HCT116 (cell line): ENCODE results near the gene SLC44A1. TPM values are rescaled to one million over a fixed set of nuclear protein-coding genes. Genes with fewer than 3 reads are reported as not detected.

Source experiments
- ATAC-seq: fragments of 200-7000 bp; cut with Tn5 transposase; 2 replicates; pipeline ENCODE4 v1.9.1; 2020; ENCODE audit warnings: mild to moderate bottlenecking, moderate library complexity
- BruUV-seq: library from RNA; stranded (reverse); fragments of 400-500 nt; replicated peaks from 2 replicates; lab custom pipeline; 2021; lab: Mats Ljungman, UMichigan
- CTCF ChIA-PET: fragments of 300-600 bp; sonication (Branson Sonifier 250); formaldehyde crosslinking; loops from one replicate; lab custom pipeline; 2021; ENCODE audit warnings: antibody characterized with exemption; lab: Charles Lee
- POLR2A ChIA-PET: fragments of 300-600, 350-600 bp; sonication (Branson Sonifier 250); formaldehyde crosslinking; loops from one replicate; lab custom pipeline; 2021; ENCODE audit warnings: antibody characterized with exemption; lab: Charles Lee
- RAD21 ChIA-PET, 2 experiments: fragments of 300-600 bp; sonication (Branson Sonifier 250); formaldehyde crosslinking; loops; one replicate each; lab custom pipeline; 2023; ENCODE audit warnings: low total read pairs in 2 of 2; ENCODE audit not compliant: uncharacterized antibody in 2 of 2, unreplicated experiment in 2 of 2, low non-redundant PET in 1 of 2; lab: Charles Lee
- DNase-seq: peaks from one replicate; pipeline ENCODE4 v3.0.0-alpha.2; 2010; ENCODE audit warnings: low read depth, low spot score
- H2AFZ ChIP-seq: fragments of 200-600 bp; shearing (Covaris generic), sonication (generic); 2 replicates; pipeline ENCODE4 v1.6.1; 2017; ENCODE audit warnings: low read depth, mixed run types, mixed read lengths, antibody characterized with exemption, low read length; ENCODE audit not compliant: poor library complexity, severe bottlenecking
- H3K27ac ChIP-seq: 2 replicates; pipeline ENCODE4 v1.5.1; 2012; ENCODE audit warnings: low read depth, low read length
- H3K27me3 ChIP-seq: fragments of 200-600 bp; sonication (generic); 2 replicates; pipeline ENCODE4 v1.6.1; 2016; ENCODE audit warnings: mixed run types, low read length, mixed read lengths; ENCODE audit not compliant: insufficient read depth
- H3K36me3 ChIP-seq, 2 experiments: fragments of 200-500 bp in 1 of 2; fragments of 200-600 bp in 1 of 2; sonication (Bioruptor generic) in 1 of 2; sonication (generic) in 1 of 2; 2 replicates each; pipeline versions ENCODE4 v1.5.1 to v1.6.1; 2014 to 2016; ENCODE audit warnings: low read length in 2 of 2, inconsistent platforms in 1 of 2, mixed read lengths in 1 of 2, mixed run types in 1 of 2; ENCODE audit not compliant: insufficient read depth in 2 of 2, control insufficient read depth in 1 of 2
- H3K4me1 ChIP-seq, 2 experiments: fragments of 200-600 bp in 1 of 2; sonication (generic) in 1 of 2; 2 replicates each; pipeline versions ENCODE4 v1.5.1 to v1.6.1; 2012 to 2017; ENCODE audit warnings: low read length in 2 of 2, inconsistent platforms in 1 of 2, mild to moderate bottlenecking in 1 of 2, mixed read lengths in 1 of 2, mixed run types in 1 of 2, moderate library complexity in 1 of 2; ENCODE audit not compliant: insufficient read depth in 2 of 2, control insufficient read depth in 1 of 2
- H3K4me2 ChIP-seq: fragments of 200-600 bp; sonication (generic); 2 replicates; pipeline ENCODE4 v1.6.1; 2017; ENCODE audit warnings: mixed run types, low read length, mixed read lengths
- H3K4me3 ChIP-seq, 2 experiments: fragments of 200-600 bp in 1 of 2; sonication (generic) in 1 of 2; replicated peaks in 1 of 2; 2 replicates each; pipeline ENCODE4 v1.5.1; 2011 to 2016; ENCODE audit warnings: low read length in 2 of 2, control low read depth in 1 of 2, low read depth in 1 of 2, mild to moderate bottlenecking in 1 of 2, mixed read lengths in 1 of 2, mixed run types in 1 of 2
- H3K79me2 ChIP-seq: fragments of 200-600 bp; sonication (generic); 2 replicates; pipeline ENCODE4 v1.6.1; 2017; ENCODE audit warnings: mild to moderate bottlenecking, mixed run types, low read length, moderate library complexity, mixed read lengths; ENCODE audit not compliant: insufficient read depth
- H3K9ac ChIP-seq: fragments of 200-600 bp; sonication (generic); 2 replicates; pipeline ENCODE4 v1.6.1; 2016; ENCODE audit warnings: low read length, mixed read lengths
- H3K9me2 ChIP-seq: fragments of 200-600 bp; sonication (generic), shearing (Covaris generic); 2 replicates; pipeline ENCODE4 v1.6.1; 2017; ENCODE audit warnings: mixed run types, mild to moderate bottlenecking, moderate library complexity; ENCODE audit not compliant: insufficient read depth
- H3K9me3 ChIP-seq, 2 experiments: fragments of 200-500 bp in 1 of 2; fragments of 200-600 bp in 1 of 2; sonication (Bioruptor generic) in 1 of 2; sonication (generic) in 1 of 2; 2 replicates each; pipeline ENCODE4 v1.6.1; 2014 to 2017; ENCODE audit warnings: low read length in 2 of 2, mixed read lengths in 2 of 2, inconsistent platforms in 1 of 2, low read depth in 1 of 2, mild to moderate bottlenecking in 1 of 2, mixed run types in 1 of 2, moderate library complexity in 1 of 2; ENCODE audit not compliant: control insufficient read depth in 1 of 2, insufficient read depth in 1 of 2
- H4K20me1 ChIP-seq: fragments of 200-600 bp; sonication (generic), shearing (Covaris generic); 2 replicates; pipeline ENCODE4 v1.6.1; 2017; ENCODE audit warnings: mixed run types, mild to moderate bottlenecking, moderate library complexity; ENCODE audit not compliant: insufficient read depth
- EGR1 ChIP-seq: IDR thresholded peaks from 2 replicates; pipeline ENCODE4 v1.6.1; 2012; ENCODE audit warnings: low read depth
- EZH2 ChIP-seq: fragments of 200-600 bp; sonication (generic); IDR thresholded peaks from 2 replicates; pipeline ENCODE4 v1.6.1; 2017; ENCODE audit warnings: antibody characterized with exemption, mixed run types
- EZH2phosphoT487 ChIP-seq: fragments of 200-600 bp; IDR thresholded peaks from 2 replicates; pipeline ENCODE4 v1.6.1; 2018; ENCODE audit warnings: antibody characterized with exemption, borderline replicate concordance
- JUND ChIP-seq: IDR thresholded peaks from 2 replicates; pipeline ENCODE4 v1.6.1; 2012
- MAX ChIP-seq: IDR thresholded peaks from 2 replicates; pipeline ENCODE4 v1.6.1; 2012
- POLR2A ChIP-seq: IDR thresholded peaks from 2 replicates; pipeline ENCODE4 v1.7.0; 2011; ENCODE audit warnings: borderline replicate concordance; ENCODE audit not compliant: insufficient read depth, insufficient read length; ENCODE audit errors: extremely low read depth
- POLR2AphosphoS5 ChIP-seq: IDR thresholded peaks from 2 replicates; pipeline ENCODE4 v1.6.1; 2011; ENCODE audit warnings: mild to moderate bottlenecking, low read depth, low read length, moderate library complexity
- RAD21 ChIP-seq: IDR thresholded peaks from 2 replicates; pipeline ENCODE4 v1.6.1; 2012; ENCODE audit warnings: low read depth, mild to moderate bottlenecking
- REST ChIP-seq: IDR thresholded peaks from 2 replicates; pipeline ENCODE4 v1.6.1; 2012; ENCODE audit warnings: low read depth
- SIN3A ChIP-seq: IDR thresholded peaks from 2 replicates; pipeline ENCODE4 v1.6.1; 2012; ENCODE audit warnings: low read depth
- SRF ChIP-seq: IDR thresholded peaks from 2 replicates; pipeline ENCODE4 v1.6.1; 2012; ENCODE audit warnings: low read depth
- ZFX ChIP-seq: fragments of 450-650 bp; IDR thresholded peaks from 2 replicates; pipeline ENCODE4 v1.6.1; 2017
- intact Hi-C: fragments of 100-400 bp; cut with micrococcal nuclease; formaldehyde crosslinking; loops from 2 replicates; pipeline ENCODE4 v1.10.0; 2022
- total RNA-seq: library from RNA; stranded (reverse); gene quantifications from one replicate; pipeline ENCODE4 v1.2.1, GENCODE V29; 2021; ENCODE audit not compliant: unreplicated experiment

The SLC44A1 gene
- total RNA-seq, 1 experiment from 2014 or later: 44.1 TPM

GRCh38 chr9:105244003-105244733 is at the start of gene SLC44A1 (continued):
- TF ChIP-seq SRF (peak; percentile 49; the same call in 1 of the 2 replicates), EZH2phosphoT487 (no peak), POLR2A (peak; percentile 42), MAX (peak; percentile 95), ZFX (peak; percentile 61), RAD21 (no peak), EZH2 (no peak)

- BruUV-seq: no TSS peak
- no peaks in the 10 kb centered on the region for H3K4me1 ChIP-seq
- no peaks in the 10 kb centered on the region for H4K20me1 ChIP-seq
- ChIA-PET POLR2A (no interaction called here), CTCF (no interaction called here), RAD21 (no interaction called here)
- DNase-seq: no peak
- TF ChIP-seq RAD21: no peak
- no peak for TF ChIP-seq SIN3A
- TF ChIP-seq, all 23 proteins: peak for 0
- Histone ChIP-seq H3K27ac (no peak overlapping the region), H3K9me3 (no peaks in the 10 kb centered on the region), H3K4me2 (no peak overlapping the region), H2AFZ (no peak overlapping the region), H3K9me2 (no peaks in the 10 kb centered on the region), H3K79me2 (no peaks in the 10 kb centered on the region), H3K4me3 (no peak overlapping the region), H3K27me3 (no peaks in the 10 kb centered on the region), H3K36me3 (no peaks in the 10 kb centered on the region), H3K9ac (no peak overlapping the region)
- intact Hi-C loops: no loop called here
- no peak for ATAC-seq
Measured at GRCh38 chr9:105195259-105195658, 49.2 kb upstream of the SLC44A1 start.

- TF ChIP-seq POLR2A (no peak), REST (no peak), POLR2AphosphoS5 (no peak), JUND (no peak), EGR1 (no peak)
- ChIA-PET CTCF (no interaction called here), POLR2A (no interaction called here)
Measured at GRCh38 chr9:105198023-105198422, 46.4 kb upstream of the SLC44A1 start.

More at GRCh38 chr9:105198023-105198422, 46.4 kb upstream of the SLC44A1 start:
- RAD21 ChIA-PET: no interaction called here
- no peaks in the 10 kb centered on the region for H3K27me3 ChIP-seq
- no peak for DNase-seq
- no peak overlapping the region for H3K27ac ChIP-seq
- H3K36me3 ChIP-seq: no peaks in the 10 kb centered on the region
- intact Hi-C loops: no loop called here
- no peak overlapping the region for H3K4me2 ChIP-seq
- no peak overlapping the region for H3K4me3 ChIP-seq
- no peak overlapping the region for H3K9ac ChIP-seq
- H3K79me2 ChIP-seq: no peaks in the 10 kb centered on the region
- H3K4me1 ChIP-seq: no peaks in the 10 kb centered on the region
- BruUV-seq: no TSS peak
- no peaks in the 10 kb centered on the region for H3K9me3 ChIP-seq
- no peaks in the 10 kb centered on the region for H4K20me1 ChIP-seq
- no peak for ATAC-seq
- no peak overlapping the region for H2AFZ ChIP-seq
- H3K9me2 ChIP-seq: no peaks in the 10 kb centered on the region
